Measurements from ENCODE around the gene RFX1. TPM values are rescaled to one million over a fixed set of nuclear protein-coding genes. Genes with fewer than 3 reads are reported as not detected.
"Not testable (repeated sequence)": the region's sequence is repeated elsewhere in the genome, so short reads cannot be mapped to it uniquely, and the experiment has no call there.

Gene RFX1
- polyA plus RNA-seq, 4 donors = 9.5 to 15.8 (median 11.6) TPM

DNA sequence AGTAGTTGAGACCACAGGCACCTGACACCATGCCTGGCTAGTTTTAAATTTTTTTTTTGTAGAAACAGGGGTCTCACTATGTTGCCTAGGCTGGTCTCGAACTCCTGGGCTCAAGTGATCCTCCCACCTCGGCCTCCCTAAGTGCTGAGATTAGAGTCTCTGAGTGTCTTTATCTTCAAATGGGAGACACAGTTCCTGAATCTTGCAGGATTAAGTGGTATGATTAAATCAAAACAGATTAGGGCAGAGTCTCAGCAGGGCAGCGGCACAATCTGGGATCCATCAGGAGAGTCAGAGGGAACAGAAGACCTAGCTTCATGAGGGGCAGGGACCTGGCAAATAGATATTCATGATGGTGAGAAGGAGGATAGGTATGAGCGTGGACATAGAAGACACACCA lies 22.8 kb upstream of the RFX1 start:
- no peak for DNase-seq (ENCODE audit: low read depth in 4 of 4, low spot score in 3 of 4)

DNA sequence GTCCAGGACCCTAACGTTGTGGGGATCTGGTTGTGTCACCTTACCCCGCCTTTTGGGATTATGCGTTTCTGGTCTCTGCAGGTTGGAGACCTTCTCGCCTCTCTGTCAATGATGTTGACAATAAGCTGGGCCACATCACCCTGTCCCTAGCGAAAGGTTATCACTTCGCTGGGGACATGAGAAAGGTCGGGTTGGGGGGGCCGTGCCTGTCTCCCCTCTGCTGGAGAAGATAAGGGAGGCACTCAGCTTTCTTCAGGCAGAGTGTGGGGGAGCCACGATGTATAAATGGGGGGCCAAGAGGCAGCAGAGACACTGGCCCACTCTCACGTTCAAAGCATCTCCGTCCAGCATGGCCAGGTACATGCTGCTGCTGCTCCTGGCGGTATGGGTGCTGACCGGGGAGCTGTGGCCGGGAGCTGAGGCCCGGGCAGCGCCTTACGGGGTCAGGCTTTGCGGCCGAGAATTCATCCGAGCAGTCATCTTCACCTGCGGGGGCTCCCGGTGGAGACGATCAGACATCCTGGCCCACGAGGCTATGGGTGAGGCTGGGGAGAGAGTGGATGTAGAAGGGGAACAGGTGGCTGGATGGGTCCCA lies 21.8 kb upstream of the RFX1 start, which contains the start of gene RLN3:
Gene RLN3 (plus strand): TSS at position 293 of the 595 bp plus-strand sequence. CDS start 57 bp downstream, at position 350.
- no peak for DNase-seq (ENCODE audit: low read depth in 4 of 4, low spot score in 3 of 4)

DNA sequence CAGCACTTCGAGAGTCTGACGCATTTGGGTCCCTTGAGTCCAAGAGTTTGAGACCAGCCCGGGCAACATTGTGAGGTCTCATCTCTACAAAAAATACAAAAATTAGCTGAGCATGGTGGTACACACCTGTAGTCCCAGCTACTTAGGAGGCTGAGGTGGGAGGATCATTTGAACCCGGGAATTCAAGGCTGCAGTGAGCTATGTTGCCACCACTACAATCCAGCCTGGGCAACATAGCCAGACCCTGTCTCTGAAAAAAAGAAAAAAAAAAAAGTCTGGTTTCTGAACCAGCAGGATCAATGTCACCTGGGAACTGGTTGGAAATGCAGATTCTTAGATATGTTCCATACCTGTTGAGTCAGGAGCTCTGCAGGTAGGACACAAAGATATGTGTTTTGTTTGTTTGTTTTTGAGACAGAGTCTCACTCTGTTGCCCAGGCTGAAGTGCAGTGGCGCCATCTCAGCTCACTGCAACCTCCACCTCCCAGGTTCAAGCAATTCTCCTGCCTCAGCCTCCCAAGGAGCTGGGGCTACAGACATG lies 20.6 kb upstream of the RFX1 start:
- DNase-seq (ENCODE audit: low read depth in 4 of 4, low spot score in 3 of 4) = not testable (repeated sequence)

DNA sequence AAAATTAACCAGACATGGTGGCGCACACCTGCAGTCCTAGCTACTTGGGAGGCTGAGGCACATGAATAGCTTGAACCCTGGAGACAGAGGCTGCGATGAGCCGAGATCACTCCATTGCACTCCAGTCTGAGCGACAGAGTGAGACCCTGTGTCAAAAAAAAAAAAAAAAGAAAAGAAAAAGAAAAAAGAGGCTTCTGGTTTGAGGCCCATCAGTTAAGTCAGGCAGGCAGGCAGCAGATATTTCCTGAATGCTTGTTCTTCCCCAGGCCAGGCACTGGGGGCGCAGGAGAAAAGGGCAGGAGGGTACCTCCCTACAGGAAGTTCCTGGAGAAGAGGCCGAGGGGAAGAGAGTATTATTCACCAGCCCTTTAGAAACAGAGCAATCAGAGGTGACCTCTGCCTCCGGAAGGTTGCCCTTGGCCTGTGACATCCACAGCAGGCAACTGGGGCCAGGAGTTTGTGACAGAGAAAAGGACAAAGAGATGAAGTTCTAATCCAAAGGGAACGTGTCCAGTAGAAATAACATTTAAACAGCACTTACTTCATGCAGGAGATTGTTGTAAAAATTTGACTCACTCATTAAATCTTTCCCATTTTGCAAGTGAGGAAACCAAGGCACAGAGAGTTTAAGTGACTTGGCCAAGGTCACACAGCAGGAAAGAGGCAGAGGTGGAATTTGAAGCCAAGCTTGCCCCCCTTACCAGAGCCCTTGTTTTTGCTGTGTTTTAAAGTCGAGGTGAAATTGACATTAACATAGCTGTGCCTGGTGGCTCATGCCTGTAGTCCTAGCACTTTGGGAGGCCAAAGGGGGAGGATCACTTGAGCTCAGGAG lies 17.5 kb upstream of the RFX1 start:
- no peak for DNase-seq (ENCODE audit: low read depth in 4 of 4, low spot score in 3 of 4)

DNA sequence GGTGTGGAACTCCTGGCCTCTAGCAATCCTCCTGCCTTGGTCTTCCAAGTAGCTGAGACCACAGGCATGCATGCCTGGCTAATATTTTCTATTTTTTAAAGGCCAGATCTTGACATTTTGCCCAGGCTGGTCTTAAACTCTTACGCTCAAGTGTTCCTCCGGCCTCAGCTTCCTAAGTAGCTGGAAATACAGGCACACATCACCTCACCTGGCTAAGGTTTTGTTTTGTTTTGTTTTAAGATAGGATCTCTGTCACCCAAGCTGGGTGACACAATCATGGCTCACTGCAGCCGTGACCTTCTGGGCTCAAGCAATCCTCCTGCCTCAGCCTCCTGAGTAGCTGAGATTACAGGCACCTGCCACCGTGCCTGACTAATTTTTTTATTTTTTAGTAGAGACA lies 16.3 kb upstream of the RFX1 start:
- no peak for DNase-seq (ENCODE audit: low read depth in 4 of 4, low spot score in 3 of 4)

DNA sequence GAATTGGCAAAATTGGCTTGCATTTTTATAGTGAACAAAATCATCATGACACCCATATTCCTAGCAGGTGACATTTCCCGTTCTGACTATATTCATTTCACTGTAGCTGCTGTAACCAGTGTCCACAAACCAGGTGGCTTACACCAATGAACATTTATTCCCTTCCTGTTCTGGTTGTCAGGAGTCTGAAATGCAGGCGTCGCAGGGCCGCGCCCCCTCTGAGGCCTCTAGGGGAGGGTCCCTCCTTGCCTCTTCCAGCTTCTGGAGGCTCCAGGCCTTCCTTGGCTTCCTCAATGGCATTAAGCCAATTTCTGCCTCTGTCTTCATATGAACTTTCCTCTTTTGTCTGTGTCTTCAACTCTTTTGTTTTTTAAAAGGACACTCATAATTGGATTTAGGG lies 15.4 kb upstream of the RFX1 start:
- DNase-seq (ENCODE audit: low read depth in 4 of 4, low spot score in 3 of 4) = no peak

DNA sequence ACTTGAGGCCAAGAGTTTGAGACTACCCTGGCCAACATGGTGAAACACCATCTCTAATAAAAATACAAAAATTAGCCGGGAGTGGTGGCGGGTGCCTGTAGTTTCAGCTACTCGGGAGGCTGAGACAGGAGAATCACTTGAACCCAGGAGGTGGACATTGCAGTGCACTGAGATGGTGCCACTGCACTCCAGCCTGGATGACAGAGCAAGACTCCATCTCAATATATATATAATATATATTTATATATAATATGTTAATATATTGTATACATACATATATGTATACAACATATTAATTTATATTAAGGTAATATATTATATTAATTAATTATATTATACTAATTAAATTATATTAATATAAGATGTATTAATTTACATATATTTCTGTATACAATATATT lies 13.6 kb upstream of the RFX1 start:
- DNase-seq (ENCODE audit: low read depth in 4 of 4, low spot score in 3 of 4) = not testable (repeated sequence)

DNA sequence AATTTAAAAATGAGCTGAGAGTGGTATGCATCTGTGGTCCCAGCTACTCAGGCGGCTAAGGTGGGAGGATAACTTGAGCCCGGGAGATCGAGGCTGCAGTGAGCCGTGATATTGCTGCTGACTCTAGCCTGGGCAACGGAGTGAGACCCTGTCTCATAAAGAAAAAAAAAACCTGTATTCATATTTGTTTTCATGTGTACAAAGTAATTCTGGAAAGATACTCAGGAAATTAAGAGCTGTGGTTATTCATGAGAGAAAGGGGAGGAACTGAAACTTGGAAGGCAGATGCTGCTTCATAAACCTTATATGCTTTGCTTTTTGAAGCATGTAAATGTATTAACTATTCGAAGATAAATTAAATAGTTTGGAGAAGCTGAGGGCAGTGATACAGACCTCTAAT lies 13.0 kb upstream of the RFX1 start:
- DNase-seq (ENCODE audit: low read depth in 4 of 4, low spot score in 3 of 4) = no peak

DNA sequence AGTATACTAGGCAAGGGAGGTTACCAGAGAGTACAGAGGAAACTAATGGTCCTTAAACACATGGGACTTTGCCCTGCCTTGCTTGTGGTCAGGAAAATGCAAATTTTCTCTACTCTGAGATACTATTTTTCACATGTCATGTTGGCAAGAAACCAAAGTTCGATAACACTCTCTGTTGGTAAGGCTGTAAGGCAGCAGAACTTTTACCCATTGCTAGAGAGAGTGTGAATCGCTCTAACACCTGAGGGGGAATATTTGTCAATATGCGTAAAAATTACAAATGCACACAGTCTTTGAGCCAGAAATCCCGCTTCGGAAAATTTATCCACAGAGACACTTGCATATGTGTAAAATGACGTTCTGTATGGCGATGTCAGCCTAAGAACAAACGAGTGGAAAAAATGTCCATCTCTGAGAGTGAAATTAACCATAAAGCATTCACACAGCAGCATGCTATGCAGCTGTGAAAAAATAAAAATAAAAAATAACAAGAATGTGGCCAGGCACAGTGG lies 9.5 kb upstream of the RFX1 start:
- DNase-seq (ENCODE audit: low read depth in 4 of 4, low spot score in 3 of 4) = no peak

DNA sequence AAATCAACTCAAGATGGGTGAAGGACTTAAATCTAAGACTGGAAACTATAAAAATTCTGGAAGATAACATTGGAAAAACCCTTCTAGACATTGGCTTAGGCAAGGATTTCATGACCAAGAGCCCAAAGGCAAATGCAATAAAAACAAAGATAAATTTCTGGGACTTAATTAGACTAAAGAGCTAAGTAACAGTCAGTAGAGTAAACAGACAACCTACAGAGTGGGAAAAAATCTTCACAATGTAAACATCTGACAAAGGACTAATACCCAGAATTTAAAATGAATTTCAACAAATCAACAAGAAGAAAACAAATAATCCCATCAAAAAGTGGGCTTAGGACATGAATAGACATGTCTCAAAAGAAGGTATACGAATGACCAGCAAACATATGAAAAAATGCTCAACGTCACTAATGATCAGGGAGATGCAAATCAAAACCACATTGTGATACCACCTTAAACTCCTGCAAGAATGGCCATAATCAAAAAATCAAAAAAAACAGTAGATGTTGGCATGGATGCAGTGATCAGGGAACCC lies 6.3 kb upstream of the RFX1 start:
- no peak for DNase-seq (ENCODE audit: low read depth in 4 of 4, low spot score in 3 of 4)

DNA sequence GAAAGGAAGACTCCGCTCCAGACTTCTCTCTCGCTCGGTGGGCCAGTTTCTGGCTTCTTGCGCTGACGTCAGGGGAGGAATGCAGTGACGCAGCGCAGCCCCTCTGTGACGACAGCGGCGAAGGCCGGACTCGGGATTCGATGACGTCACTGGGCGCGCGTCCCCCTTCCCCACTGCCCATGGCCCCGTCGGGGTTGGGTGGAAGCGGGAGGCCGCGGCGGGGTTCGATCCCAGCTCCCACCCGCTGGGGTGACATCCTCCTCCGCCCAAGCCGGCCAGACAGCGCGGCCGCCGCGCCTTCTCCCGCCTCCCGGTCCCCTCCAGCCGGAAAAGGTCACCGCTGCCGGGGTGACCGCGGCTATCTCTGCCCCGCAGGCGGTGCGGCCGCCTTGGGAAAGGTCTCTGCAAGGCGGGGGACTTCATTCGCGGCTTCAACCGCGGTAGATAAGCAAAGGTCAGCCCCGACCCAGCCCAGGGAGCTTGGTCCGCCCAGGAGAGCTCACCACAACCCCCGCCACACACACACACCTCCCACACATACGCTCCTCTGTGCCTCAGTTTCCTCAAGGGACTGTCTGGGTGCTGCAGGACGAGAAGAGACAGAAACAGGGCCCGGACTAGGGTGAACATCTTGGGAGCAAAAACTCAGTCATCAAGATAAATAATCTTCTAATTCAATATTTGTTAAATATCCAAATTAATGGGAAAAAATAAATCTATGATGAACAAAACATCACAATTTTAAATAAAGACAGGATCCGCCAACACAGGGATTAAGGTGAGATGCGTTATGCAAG lies 844 bp upstream of the RFX1 start:
- DNase-seq (ENCODE audit: low read depth in 4 of 4, low spot score in 3 of 4) = no peak

DNA sequence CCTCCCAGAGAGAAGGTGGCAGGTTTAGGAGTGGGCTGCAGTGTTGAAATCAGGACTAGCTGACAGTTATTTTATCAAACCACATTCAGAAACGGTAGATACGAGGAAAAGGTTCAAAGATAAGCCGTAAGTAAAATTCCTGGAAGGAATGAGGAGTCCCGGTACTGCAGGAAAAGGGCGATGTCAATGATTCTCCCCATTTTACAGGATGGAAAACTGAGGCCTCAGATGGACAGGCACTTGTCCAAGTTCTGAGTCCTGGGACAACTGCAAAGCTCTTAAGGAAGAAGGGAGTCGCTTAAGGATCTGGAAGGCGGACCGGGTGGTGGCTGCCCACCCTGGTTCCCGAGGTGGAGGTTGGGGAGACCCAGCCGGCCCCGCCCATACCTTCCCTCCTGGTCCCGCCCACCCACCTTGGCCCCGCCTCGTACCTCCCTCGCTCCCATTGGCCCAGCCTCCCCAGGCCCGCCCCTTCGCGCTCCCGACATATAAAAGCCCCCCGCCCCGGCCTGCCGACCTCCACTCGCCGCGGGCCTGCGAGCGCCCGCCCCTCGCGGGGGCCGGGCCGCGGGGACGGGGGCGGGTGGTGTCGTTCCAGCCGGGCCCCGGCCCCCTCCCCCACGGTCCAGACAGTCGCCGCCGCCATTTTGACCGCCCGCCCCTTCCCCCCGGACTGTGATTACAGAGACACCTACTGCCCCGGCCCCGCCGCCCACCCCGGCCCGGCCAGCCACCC lies 603 bp downstream of the RFX1 start:
- DNase-seq (ENCODE audit: low read depth in 4 of 4, low spot score in 3 of 4) = peak; percentile 79 to 82 (median 80)

DNA sequence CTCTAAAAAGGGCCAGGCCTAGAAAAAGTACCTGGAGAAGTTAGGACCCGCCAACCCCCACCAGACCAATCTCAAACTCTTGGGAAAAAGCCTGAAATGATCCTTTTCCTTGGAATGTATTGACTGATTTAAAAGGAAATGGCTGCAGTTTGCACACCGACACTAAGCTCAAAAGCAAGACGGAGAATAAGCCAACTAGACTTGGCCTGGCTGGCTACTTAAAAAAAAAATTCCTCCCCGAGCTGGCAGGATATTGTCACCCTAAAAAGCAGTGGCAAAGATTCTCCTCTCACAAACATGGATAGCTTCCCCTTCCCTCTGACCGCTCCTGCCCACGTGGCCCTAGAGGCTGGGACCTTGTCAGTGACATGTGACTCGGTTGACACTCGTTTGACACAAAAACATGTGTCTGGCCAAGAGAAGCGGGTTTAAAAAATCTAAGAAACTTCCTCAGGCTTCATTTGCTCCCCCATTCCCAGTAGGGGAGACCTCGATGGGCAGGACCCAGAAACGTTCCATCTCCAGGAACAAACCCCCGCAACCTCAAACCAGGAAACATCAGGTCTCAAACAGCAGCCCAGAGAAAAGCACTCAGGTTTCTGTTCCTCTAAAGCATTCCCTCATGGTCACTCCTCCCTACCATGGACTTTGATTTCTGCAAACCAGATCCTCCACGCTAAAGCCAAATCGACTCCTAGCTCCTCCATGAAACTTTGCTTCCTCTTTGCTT lies 1.3 kb downstream of the RFX1 start:
- no peak for DNase-seq (ENCODE audit: low read depth in 4 of 4, low spot score in 3 of 4)

DNA sequence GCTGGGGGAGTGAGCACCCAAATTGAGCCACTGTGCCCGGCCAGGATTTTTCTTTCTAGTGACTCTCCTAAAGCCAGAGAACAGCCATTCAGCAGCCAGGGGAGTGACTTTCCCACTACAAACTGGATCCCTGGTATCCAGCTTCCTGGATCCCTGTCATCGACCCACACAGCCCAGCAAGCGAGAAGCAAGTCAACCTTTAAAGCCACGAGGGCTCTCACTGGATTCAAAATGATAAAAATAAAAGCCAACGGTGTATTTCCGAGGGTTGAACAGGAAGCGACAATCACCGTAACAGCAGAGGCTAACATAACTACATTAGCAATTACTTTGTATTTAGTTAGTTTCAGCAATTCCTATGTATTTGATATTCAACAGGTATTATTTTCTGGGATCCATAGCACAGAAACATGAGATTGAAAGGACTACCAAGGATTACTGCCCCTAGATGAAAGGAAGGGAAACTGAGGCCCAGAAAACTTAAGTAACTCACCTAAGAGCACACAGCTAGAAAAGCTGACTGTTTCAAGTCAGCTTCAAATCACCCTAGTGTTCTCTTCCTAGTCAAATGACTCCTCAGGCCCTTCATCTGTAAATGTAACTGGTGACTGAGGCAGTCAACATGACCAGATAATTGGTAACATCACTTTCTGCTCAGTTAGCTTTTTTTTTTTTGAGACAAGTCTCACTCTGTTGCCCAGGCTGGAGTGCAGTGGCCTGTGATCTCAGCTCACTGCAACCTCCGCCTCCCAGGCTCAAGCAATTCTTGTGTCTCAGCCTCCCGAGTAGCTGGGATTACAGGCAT lies 2.7 kb downstream of the RFX1 start:
- DNase-seq (ENCODE audit: low read depth in 4 of 4, low spot score in 3 of 4) = no peak

DNA sequence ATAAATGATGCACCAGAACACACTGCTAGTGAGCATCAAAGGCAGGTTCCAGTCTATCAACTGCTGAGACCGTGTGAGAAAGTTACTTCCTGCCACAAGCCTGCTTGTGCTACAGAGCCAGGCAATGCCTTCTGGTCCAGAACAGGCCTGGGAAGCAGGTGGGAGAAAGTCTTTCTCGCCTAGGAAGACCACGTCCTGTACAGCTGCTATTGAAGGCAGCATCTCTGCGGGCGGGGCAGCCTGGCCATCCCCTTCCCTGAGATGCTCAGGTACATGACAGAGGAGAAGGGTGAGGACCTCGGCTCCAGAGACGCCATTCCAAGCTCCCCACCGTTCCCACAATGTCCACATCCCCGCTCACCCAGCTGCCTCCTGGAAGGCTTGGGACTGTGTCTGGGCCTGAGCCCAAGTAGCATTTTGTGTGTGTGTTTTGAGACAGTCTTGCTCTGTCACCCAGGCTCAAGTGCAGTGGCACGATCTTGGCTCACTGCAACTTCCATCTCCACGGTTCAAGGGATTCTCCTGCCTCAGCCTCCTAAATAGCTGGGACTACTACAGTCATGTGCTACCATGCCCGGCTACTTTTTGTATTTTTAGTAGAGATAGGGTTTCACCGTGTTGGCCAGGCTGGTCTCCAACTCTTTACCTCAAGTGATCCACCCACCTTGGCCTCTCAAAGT lies 3.4 kb downstream of the RFX1 start:
- DNase-seq (ENCODE audit: low read depth in 4 of 4, low spot score in 3 of 4) = no peak

DNA sequence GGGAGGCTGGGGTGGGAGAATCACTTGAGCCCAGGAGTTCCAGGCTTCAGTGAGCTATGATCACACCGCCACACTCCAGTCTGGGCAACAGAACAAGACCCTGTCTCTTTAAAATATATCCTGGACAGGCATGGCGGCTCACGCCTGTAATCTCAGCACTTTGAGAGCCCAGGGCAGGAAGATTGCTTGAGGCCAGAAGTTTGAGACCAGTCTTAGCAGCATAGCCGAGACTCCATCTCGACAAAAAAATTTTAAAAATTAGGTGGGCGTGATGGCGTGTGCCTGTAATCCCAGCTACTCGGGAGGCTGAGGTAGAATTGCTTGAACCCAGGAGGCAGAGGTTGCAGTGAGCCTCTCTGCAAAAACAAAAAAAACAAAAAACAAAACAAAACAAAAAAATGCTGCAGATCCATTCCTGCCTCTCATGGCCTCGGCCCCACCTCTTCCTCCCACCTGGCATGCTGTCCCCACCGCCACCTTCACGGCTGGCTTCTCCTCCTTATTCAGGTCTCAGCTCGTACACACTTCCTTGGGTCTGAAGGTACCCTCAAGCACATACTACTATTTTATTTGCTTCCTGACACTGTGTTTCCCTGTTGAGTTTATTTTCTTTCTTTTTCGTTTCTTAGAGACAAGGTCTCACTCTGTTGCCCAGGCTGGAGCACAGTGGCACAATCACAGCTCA lies 5.3 kb downstream of the RFX1 start:
- no peak for DNase-seq (ENCODE audit: low read depth in 4 of 4, low spot score in 3 of 4)

DNA sequence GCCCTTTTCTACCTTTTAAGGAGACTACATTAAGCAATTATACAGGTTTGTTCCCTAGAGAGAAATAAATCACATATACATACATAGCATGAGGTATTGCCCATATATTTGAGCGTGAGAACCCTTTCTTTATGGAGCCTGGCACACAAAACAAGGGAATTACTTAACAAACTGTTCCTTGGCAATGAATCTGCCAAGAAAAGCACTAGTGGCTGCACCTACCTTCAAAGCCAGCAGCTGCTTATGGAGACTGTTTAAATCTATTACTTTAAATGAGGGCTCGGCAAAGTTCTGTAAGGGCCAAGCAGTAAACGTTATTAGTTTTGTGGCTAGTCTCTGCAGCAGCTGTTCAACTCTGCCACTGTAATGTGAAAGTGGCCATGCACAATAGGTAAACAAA lies 7.0 kb downstream of the RFX1 start:
- no peak for DNase-seq (ENCODE audit: low read depth in 4 of 4, low spot score in 3 of 4)
